ENCODE measurements around the gene VMP1. TPM values are rescaled to one million over a fixed set of nuclear protein-coding genes. Genes with fewer than 3 reads are reported as not detected.

The VMP1 gene
- total and polyA plus RNA-seq, 2 donors (not counting 1 experiment from before 2014, with no cell fraction given) = 125 to 235 TPM

GRCh38 chr17:59694344-59694743 lies 13.1 kb upstream of the VMP1 start:
- H3K4me3 ChIP-seq (replicated peaks in 1 of 4; ENCODE audit: control extremely low read depth in 1 of 4, insufficient read depth in 1 of 4, low read depth in 3 of 4, low read length in 4 of 4) = no peak overlapping the region
- no peak overlapping the region for H3K27ac ChIP-seq (ENCODE audit: insufficient read depth, low read length)
- DNase-seq (ENCODE audit: low read depth in 2 of 2) = no peak
- H3K4me1 ChIP-seq (ENCODE audit: control insufficient read depth, extremely low read depth, insufficient read depth, low read length) = no peaks in the 10 kb centered on the region
- no peaks in the 10 kb centered on the region for H4K20me1 ChIP-seq (ENCODE audit: control insufficient read depth, extremely low read depth, insufficient read depth, low read length)
- H2AFZ ChIP-seq (ENCODE audit: low read length) = no peak overlapping the region
- peaks cover 57% of the 10 kb centered on the region for H3K79me2 ChIP-seq (ENCODE audit: control insufficient read depth, insufficient read depth, low read length)
- H3K9me3 ChIP-seq (ENCODE audit: control insufficient read depth, insufficient read depth, low read depth, low read length) = no peaks in the 10 kb centered on the region
- no peak overlapping the region for H3K9ac ChIP-seq (ENCODE audit: insufficient read depth, low read length)
- peaks cover 24% of the 10 kb centered on the region for H3K36me3 ChIP-seq (ENCODE audit: control insufficient read depth, insufficient read depth, low read length)
- no peak overlapping the region for H3K4me2 ChIP-seq (ENCODE audit: extremely low read depth, insufficient read depth, low read length)
- TF ChIP-seq CTCF (conservative IDR thresholded peaks at IDR 0.05 in 1 of 2, IDR thresholded peaks at IDR 0.05 in 1 of 2; ENCODE audit: low read depth in 1 of 2, low read length in 2 of 2) = no peak
- TF ChIP-seq EZH2 (IDR thresholded peaks at IDR 0.05; ENCODE audit: low read length, missing control alignments) = no peak
- no peaks in the 10 kb centered on the region for H3K27me3 ChIP-seq (ENCODE audit: control insufficient read depth, insufficient read depth, low read length)

GRCh38 chr17:59695945-59696681 lies 11.3 kb upstream of the VMP1 start:
- Histone ChIP-seq H3K79me2 (ENCODE audit: control insufficient read depth, insufficient read depth, low read length) (peaks cover 73% of the 10 kb centered on the region), H3K9ac (ENCODE audit: insufficient read depth, low read length) (no peak overlapping the region), H3K4me3 (replicated peaks in 1 of 4; ENCODE audit: control extremely low read depth in 1 of 4, insufficient read depth in 1 of 4, low read depth in 3 of 4, low read length in 4 of 4) (no peak overlapping the region), H3K4me1 (ENCODE audit: control insufficient read depth, extremely low read depth, insufficient read depth, low read length) (no peaks in the 10 kb centered on the region), H3K36me3 (ENCODE audit: control insufficient read depth, insufficient read depth, low read length) (peaks cover 23% of the 10 kb centered on the region), H3K9me3 (ENCODE audit: control insufficient read depth, insufficient read depth, low read depth, low read length) (no peaks in the 10 kb centered on the region), H2AFZ (ENCODE audit: low read length) (no peak overlapping the region), H3K27me3 (ENCODE audit: control insufficient read depth, insufficient read depth, low read length) (no peaks in the 10 kb centered on the region), H3K4me2 (ENCODE audit: extremely low read depth, insufficient read depth, low read length) (no peak overlapping the region), H3K27ac (ENCODE audit: insufficient read depth, low read length) (no peak overlapping the region), H4K20me1 (ENCODE audit: control insufficient read depth, extremely low read depth, insufficient read depth, low read length) (no peaks in the 10 kb centered on the region)
- peak in 1 of 2 donors; percentile 65 for DNase-seq (ENCODE audit: low read depth in 2 of 2)
- TF ChIP-seq CTCF (conservative IDR thresholded peaks at IDR 0.05 in 1 of 2, IDR thresholded peaks at IDR 0.05 in 1 of 2; ENCODE audit: low read depth in 1 of 2, low read length in 2 of 2) (no peak), EZH2 (IDR thresholded peaks at IDR 0.05; ENCODE audit: low read length, missing control alignments) (no peak)

GRCh38 chr17:59696682-59697277 lies 10.7 kb upstream of the VMP1 start:
- no peak overlapping the region for H2AFZ ChIP-seq (ENCODE audit: low read length)
- no peaks in the 10 kb centered on the region for H3K4me1 ChIP-seq (ENCODE audit: control insufficient read depth, extremely low read depth, insufficient read depth, low read length)
- peaks cover 77% of the 10 kb centered on the region for H3K79me2 ChIP-seq (ENCODE audit: control insufficient read depth, insufficient read depth, low read length)
- H3K27ac ChIP-seq (ENCODE audit: insufficient read depth, low read length) = no peak overlapping the region
- TF ChIP-seq CTCF (conservative IDR thresholded peaks at IDR 0.05 in 1 of 2, IDR thresholded peaks at IDR 0.05 in 1 of 2; ENCODE audit: low read depth in 1 of 2, low read length in 2 of 2) = no peak
- no peak for TF ChIP-seq EZH2 (IDR thresholded peaks at IDR 0.05; ENCODE audit: low read length, missing control alignments)
- H3K9ac ChIP-seq (ENCODE audit: insufficient read depth, low read length) = no peak overlapping the region
- no peak for DNase-seq (ENCODE audit: low read depth in 2 of 2)
- no peaks in the 10 kb centered on the region for H4K20me1 ChIP-seq (ENCODE audit: control insufficient read depth, extremely low read depth, insufficient read depth, low read length)
- peaks cover 19% of the 10 kb centered on the region for H3K36me3 ChIP-seq (ENCODE audit: control insufficient read depth, insufficient read depth, low read length)
- no peaks in the 10 kb centered on the region for H3K9me3 ChIP-seq (ENCODE audit: control insufficient read depth, insufficient read depth, low read depth, low read length)
- H3K27me3 ChIP-seq (ENCODE audit: control insufficient read depth, insufficient read depth, low read length) = no peaks in the 10 kb centered on the region
- H3K4me2 ChIP-seq (ENCODE audit: extremely low read depth, insufficient read depth, low read length) = no peak overlapping the region
- H3K4me3 ChIP-seq (replicated peaks in 1 of 4; ENCODE audit: control extremely low read depth in 1 of 4, insufficient read depth in 1 of 4, low read depth in 3 of 4, low read length in 4 of 4) = no peak overlapping the region
